SK-N-SH treated with all-trans-retinoic acid at 6 μM for 48 hours (cell line): ENCODE results near the gene OSTM1.

ENCODE experiments used
- CSRNP3 ChIP-seq: fragments of 250-450 bp; sonication (Bioruptor Pico); IDR thresholded peaks from 2 replicates; pipeline ENCODE4 v1.5.1; 2021; ENCODE audit warnings: mild to moderate bottlenecking, moderate library complexity
- ISL1 ChIP-seq: fragments of 250-450 bp; sonication (Bioruptor Pico); IDR thresholded peaks from 2 replicates; pipeline ENCODE4 v2.1.2; 2022; ENCODE audit warnings: mild to moderate bottlenecking, moderate library complexity

DNA sequence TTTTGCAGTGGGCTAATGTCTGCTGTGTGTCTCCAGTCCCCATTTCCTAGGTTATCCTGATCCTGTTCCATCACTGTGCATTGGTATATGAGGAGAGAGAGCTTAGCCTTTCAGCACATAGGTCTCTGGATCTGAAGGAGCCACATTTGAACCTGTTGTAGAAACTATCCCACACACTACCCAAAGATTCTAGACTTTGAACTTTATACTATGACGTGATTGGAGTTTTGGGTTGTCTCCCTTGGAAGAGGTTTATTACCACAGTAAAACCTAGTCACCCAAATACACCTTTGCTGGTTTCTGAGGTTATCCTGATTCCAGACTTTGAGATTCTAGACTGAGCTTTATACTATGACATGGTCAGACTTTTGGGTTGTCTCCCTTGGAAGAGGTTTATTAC is 8.0 kb upstream of the OSTM1 start:
- TF ChIP-seq ISL1 (CRISPR knock-in tag) (no peak), CSRNP3 (CRISPR knock-in tag) (no peak)
